ENCODE data around the gene SOX6. TPM values are rescaled to one million over a fixed set of nuclear protein-coding genes. Genes with fewer than 3 reads are reported as not detected.

SOX6 gene
- total RNA-seq, 1 donor from 2014 or later: 1.6 TPM

DNA sequence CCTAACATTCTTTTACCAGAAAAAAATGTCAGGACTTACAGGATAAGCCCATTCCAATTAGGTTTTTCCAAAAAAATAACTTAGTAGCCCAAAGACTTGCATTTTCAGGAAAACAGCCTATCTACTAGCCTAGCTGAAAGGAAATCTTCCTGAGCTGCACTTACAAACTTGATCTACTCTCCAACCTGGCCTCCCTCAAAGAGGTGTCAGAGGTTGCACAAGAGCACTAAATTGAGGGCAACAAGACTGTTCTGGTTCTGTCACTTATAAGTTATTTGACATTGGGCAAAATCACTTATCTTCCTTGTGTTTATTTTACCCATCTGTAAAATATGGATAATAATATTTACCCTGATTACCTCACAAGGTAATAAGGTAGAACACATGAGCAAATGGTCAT lies 7.9 kb upstream of the SOX6 start:
- intact Hi-C loops (cut with DNase I): no loop called here
- TF ChIP-seq, protein P1, sequence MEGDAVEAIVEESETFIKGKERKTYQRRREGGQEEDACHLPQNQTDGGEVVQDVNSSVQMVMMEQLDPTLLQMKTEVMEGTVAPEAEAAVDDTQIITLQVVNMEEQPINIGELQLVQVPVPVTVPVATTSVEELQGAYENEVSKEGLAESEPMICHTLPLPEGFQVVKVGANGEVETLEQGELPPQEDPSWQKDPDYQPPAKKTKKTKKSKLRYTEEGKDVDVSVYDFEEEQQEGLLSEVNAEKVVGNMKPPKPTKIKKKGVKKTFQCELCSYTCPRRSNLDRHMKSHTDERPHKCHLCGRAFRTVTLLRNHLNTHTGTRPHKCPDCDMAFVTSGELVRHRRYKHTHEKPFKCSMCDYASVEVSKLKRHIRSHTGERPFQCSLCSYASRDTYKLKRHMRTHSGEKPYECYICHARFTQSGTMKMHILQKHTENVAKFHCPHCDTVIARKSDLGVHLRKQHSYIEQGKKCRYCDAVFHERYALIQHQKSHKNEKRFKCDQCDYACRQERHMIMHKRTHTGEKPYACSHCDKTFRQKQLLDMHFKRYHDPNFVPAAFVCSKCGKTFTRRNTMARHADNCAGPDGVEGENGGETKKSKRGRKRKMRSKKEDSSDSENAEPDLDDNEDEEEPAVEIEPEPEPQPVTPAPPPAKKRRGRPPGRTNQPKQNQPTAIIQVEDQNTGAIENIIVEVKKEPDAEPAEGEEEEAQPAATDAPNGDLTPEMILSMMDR (IDR thresholded peaks at IDR 0.05): no peak

DNA sequence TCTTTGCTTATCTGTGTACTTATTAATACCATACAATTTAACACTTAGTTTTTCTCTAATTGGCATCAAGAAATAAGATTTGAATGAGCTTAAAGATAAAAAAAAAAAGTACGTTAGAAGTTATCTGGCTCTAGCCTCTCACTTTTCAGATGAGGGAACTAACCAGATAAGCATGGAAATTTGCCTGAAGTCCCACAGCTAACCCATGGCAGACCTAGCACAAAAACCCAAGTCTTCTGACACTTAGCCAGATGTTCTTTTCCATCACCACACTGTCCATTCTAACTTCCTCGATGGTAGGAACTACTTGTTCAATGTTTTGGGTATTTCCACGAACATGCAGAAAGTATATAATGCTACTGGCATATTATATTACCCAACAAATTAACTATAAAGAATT lies 7.4 kb upstream of the SOX6 start:
- no peak for DNase-seq (ENCODE audit: low spot score in 2 of 2)
- intact Hi-C loops (cut with DNase I): no loop called here
- H3K4me3 ChIP-seq: no peak overlapping the region
- no peaks in the 10 kb centered on the region for H3K27me3 ChIP-seq
- no peaks in the 10 kb centered on the region for H3K9me3 ChIP-seq
- no peaks in the 10 kb centered on the region for H3K36me3 ChIP-seq
- TF ChIP-seq, protein P1 (IDR thresholded peaks at IDR 0.05): no peak
- H3K4me1 ChIP-seq: no peaks in the 10 kb centered on the region
- no peak overlapping the region for H3K27ac ChIP-seq

More for the DNA sequence above, 7.9 kb upstream of the SOX6 start:
- Histone ChIP-seq H3K36me3 (no peaks in the 10 kb centered on the region), H3K9me3 (no peaks in the 10 kb centered on the region), H3K4me3 (no peak overlapping the region), H3K27me3 (no peaks in the 10 kb centered on the region), H3K27ac (no peak overlapping the region), H3K4me1 (no peaks in the 10 kb centered on the region)
- DNase-seq (ENCODE audit: low spot score in 2 of 2): no peak

DNA sequence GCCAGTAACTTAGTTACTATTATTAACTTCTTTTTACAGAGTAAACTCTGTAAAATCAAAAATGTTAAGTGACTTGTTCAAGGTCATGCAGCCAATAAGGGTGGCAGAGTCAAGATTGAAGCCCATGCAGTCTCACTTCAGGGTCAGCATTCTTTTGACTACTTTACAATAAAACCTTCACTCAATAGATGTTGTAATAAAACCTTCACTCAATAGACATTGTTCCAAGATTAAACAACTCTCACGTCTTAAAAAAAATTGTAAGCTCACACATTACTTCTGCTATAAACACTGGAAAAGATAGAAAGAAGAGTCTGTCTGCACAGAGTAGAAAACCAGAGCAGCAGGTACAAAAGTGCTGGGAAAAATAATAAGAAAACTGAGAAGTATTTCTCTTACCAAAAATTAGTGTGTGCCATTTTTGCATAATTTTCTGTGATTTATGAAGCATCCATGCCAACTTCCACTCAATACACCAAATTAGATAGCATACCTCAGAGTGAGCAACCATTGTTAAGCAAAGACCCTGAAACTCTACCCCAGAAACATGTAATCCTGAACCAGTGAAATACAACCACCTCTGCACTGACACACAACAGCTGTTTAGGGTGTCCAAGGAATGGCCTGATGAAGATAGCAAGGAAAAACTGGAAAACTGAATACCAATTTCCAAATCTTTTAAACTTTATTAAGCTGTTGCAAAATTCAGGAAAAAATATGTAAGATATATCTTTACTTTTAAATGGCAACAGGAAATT lies 4.9 kb upstream of the SOX6 start:
- Histone ChIP-seq H3K36me3 (no peaks in the 10 kb centered on the region), H3K4me1 (no peaks in the 10 kb centered on the region), H3K4me3 (no peak overlapping the region), H3K27ac (no peak overlapping the region), H3K9me3 (no peaks in the 10 kb centered on the region), H3K27me3 (no peaks in the 10 kb centered on the region)
- DNase-seq (ENCODE audit: low spot score in 2 of 2): no peak
- intact Hi-C loops (cut with DNase I): no loop called here
- TF ChIP-seq, protein P1 (IDR thresholded peaks at IDR 0.05): no peak

DNA sequence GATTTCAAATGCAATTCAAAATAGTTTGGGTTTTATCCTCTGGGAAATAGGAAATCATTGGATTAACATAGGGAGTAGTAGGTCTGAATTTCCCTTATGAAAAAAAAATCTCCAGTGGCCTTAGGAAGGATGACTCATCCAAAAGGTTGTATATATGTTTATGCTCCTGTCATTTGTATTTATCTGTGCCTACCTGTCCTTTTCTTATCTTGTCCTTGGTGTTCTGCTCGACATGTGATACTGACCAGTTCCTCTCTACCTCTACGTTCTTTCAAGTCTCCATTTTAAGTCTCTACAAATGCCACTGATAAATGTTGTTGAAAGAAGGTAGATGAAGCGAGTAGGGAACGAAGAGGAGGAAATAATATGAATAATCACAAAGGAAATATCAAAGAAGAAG lies 3.0 kb upstream of the SOX6 start:
- no peak for DNase-seq (ENCODE audit: low spot score in 2 of 2)
- TF ChIP-seq, protein P1 (IDR thresholded peaks at IDR 0.05): no peak

DNA sequence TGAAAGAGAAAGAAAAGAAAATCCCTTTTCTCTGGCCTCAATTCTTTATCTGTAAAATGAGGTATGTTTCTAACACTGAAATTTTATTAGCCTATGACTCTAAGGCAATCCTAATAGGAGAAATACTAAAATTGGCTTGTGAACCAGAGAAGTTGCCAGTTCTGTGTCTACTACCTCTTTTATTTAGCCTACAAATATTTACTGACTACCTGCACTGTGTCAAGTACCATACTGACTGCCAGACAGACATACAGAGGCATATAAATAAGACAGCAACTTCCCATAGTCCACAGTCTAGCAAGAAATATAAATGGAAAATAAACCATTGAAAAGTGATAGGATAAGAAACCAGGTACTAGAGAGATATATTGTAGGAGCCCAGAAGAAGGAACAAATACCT lies 2.4 kb upstream of the SOX6 start:
- Histone ChIP-seq H3K4me1 (no peaks in the 10 kb centered on the region), H3K4me3 (no peak overlapping the region), H3K27me3 (no peaks in the 10 kb centered on the region), H3K27ac (no peak overlapping the region), H3K9me3 (no peaks in the 10 kb centered on the region), H3K36me3 (no peaks in the 10 kb centered on the region)
- no peak for DNase-seq (ENCODE audit: low spot score in 2 of 2)
- TF ChIP-seq, protein P1 (IDR thresholded peaks at IDR 0.05): no peak
- intact Hi-C loops (cut with DNase I): no loop called here

More for the DNA sequence above, 3.0 kb upstream of the SOX6 start:
- Histone ChIP-seq H3K36me3 (no peaks in the 10 kb centered on the region), H3K4me3 (no peak overlapping the region), H3K4me1 (no peaks in the 10 kb centered on the region), H3K27me3 (no peaks in the 10 kb centered on the region), H3K27ac (no peak overlapping the region), H3K9me3 (no peaks in the 10 kb centered on the region)
- intact Hi-C loops (cut with DNase I): no loop called here

Measured in ascending aorta (tissue), 2 donors.